Transverse colon (tissue), 4 donors: ENCODE measurements around the gene CD40. TPM values are rescaled to one million over a fixed set of nuclear protein-coding genes. Genes with fewer than 3 reads are reported as not detected.

Experiments used
- DNase-seq: peaks from one replicate; pipeline ENCODE4 v3.0.0-alpha.2; 2019
- H3K27ac ChIP-seq, 4 donors: fragments of 200-600 bp; sonication (generic); 2 replicates each; pipeline ENCODE4 v1.5.1; 2016 to 2018; ENCODE audit warnings: inconsistent platforms in 4 of 4
- H3K27me3 ChIP-seq: fragments of 200-600 bp; sonication (generic); 2 replicates; pipeline ENCODE4 v1.5.1; 2017; ENCODE audit warnings: inconsistent platforms
- H3K36me3 ChIP-seq, 4 donors: fragments of 200-600 bp; sonication (generic); 2 replicates each; pipeline ENCODE4 v1.5.1; 2017 to 2019; ENCODE audit warnings: inconsistent platforms in 4 of 4
- H3K4me1 ChIP-seq, 4 donors: fragments of 200-600 bp; sonication (generic); 2 replicates each; pipeline ENCODE4 v1.5.1; 2017 to 2020; ENCODE audit warnings: inconsistent platforms in 4 of 4
- H3K4me3 ChIP-seq, 4 donors: fragments of 200-600 bp; sonication (generic); 1 replicate in 1 of 4; 2 replicates in 3 of 4; pipeline versions ENCODE4 v1.5.1 to v1.6.1; 2017 to 2019; ENCODE audit warnings: inconsistent platforms in 4 of 4
- H3K9me3 ChIP-seq, 2 donors: fragments of 200-600 bp; sonication (generic); 2 replicates each; pipeline ENCODE4 v1.5.1; 2017 to 2019; ENCODE audit warnings: inconsistent platforms in 2 of 2
- EP300 ChIP-seq: sonication (generic); formaldehyde crosslinking; IDR thresholded peaks from one replicate; pipeline ENCODE4 v1.6.1; 2017; ENCODE audit warnings: antibody characterized with exemption, low read depth
- POLR2A ChIP-seq: fragments of 450-650 bp; IDR thresholded peaks from one replicate; pipeline ENCODE4 v1.6.1; 2016; ENCODE audit warnings: antibody characterized with exemption, mild to moderate bottlenecking, moderate library complexity
- POLR2AphosphoS5 ChIP-seq, 3 donors: sonication (generic); formaldehyde crosslinking; IDR thresholded peaks; one replicate each; pipeline ENCODE4 v1.6.1; 2016; ENCODE audit warnings: antibody characterized with exemption in 3 of 3
- WGBS, 2 donors: methylation state at CpG; one replicate each; pipeline ENCODE4 v1.1.5; 2018; ENCODE audit warnings: low coverage in 1 of 2; 5-methylcytosine and 5-hydroxymethylcytosine counted together
- in situ Hi-C, 4 donors: fragments of 200-750 bp; cut with MboI; loops; one replicate each; pipeline versions ENCODE4 v1.15.0 to v1.15.1; 2017; ENCODE audit warnings: low sequenced_read_pairs in 3 of 4, low pct_ligation_motif_present in 1 of 4, low pct_unique_long_range_greater_than_20kb in 1 of 4
- intact Hi-C: fragments of 100-400 bp; cut with DNase I; formaldehyde crosslinking; loops from one replicate; pipeline ENCODE4 v1.15.1; 2023; ENCODE audit warnings: low total_unique reads
- total RNA-seq, 4 donors: library from RNA; depleted of rRNA; stranded (reverse); fragments of >200 nt; gene quantifications; one replicate each; pipeline ENCODE4 v1.1.0, GENCODE V29; 2016
- TF ChIP-seq, protein P1 (sequence below), 5 experiments: fragments of 200-600 bp in 3 of 5; fragments of 450-650 bp in 2 of 5; sonication (generic) in 3 of 5; IDR thresholded peaks; 1 replicate in 2 of 5; 2 replicates in 3 of 5; pipeline ENCODE4 v1.5.1; 2016 to 2017; ENCODE audit warnings: antibody characterized with exemption in 5 of 5, inconsistent platforms in 3 of 5, mild to moderate bottlenecking in 2 of 5, moderate library complexity in 1 of 5

CD40 gene
- total RNA-seq, 4 donors from 2014 or later, result 2.5 to 11.6 (median 3.5) TPM

GRCh38 chr20:46174469-46175126 is 56.5 kb downstream of the CD40 start:
- intact Hi-C loops, result loop anchor here (5.0 kb wide), 1 partner anchor 152 kb away; no protein-coding TSS in a partner anchor
- peak; percentile 74 for DNase-seq
- 28% methylated on average over 25 of the region's 77 CpGs; no CpG with 5 or more reads in 1 of the 2 donors for WGBS, 2 donors
- H3K27me3 ChIP-seq, result peaks cover 57% of the 10 kb centered on the region
- H3K4me3 ChIP-seq, result no peak overlapping the region
- H3K4me1 ChIP-seq, result no peaks in the 10 kb centered on the region
- H3K27ac ChIP-seq, result no peak overlapping the region
- in situ Hi-C loops, result loop anchor here in 2 of 4 donors (5.0 to 10.0 kb wide), 2 partner anchors 152 to 160 kb away; no protein-coding TSS in a partner anchor
- TF ChIP-seq EP300, result no peak
- TF ChIP-seq, protein P1, sequence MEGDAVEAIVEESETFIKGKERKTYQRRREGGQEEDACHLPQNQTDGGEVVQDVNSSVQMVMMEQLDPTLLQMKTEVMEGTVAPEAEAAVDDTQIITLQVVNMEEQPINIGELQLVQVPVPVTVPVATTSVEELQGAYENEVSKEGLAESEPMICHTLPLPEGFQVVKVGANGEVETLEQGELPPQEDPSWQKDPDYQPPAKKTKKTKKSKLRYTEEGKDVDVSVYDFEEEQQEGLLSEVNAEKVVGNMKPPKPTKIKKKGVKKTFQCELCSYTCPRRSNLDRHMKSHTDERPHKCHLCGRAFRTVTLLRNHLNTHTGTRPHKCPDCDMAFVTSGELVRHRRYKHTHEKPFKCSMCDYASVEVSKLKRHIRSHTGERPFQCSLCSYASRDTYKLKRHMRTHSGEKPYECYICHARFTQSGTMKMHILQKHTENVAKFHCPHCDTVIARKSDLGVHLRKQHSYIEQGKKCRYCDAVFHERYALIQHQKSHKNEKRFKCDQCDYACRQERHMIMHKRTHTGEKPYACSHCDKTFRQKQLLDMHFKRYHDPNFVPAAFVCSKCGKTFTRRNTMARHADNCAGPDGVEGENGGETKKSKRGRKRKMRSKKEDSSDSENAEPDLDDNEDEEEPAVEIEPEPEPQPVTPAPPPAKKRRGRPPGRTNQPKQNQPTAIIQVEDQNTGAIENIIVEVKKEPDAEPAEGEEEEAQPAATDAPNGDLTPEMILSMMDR (IDR thresholded peaks at IDR 0.05), result peak; percentile 29 to 60 (median 53)
- H3K36me3 ChIP-seq, result no peaks in the 10 kb centered on the region
- no peaks in the 10 kb centered on the region for H3K9me3 ChIP-seq

GRCh38 chr20:46175127-46175494 is 57.0 kb downstream of the CD40 start:
- Histone ChIP-seq H3K27me3 (peaks cover 61% of the 10 kb centered on the region), H3K4me1 (no peaks in the 10 kb centered on the region), H3K27ac (no peak overlapping the region), H3K9me3 (no peaks in the 10 kb centered on the region), H3K36me3 (no peaks in the 10 kb centered on the region), H3K4me3 (no peak overlapping the region)
- TF ChIP-seq EP300 (no peak), POLR2AphosphoS5 (IDR thresholded peaks at IDR 0.05) (no peak), POLR2A (no peak)
- TF ChIP-seq, protein P1 (IDR thresholded peaks at IDR 0.05), result no peak
- 89% methylated on average over 3 of the region's 4 CpGs; no CpG with 5 or more reads in 1 of the 2 donors for WGBS, 2 donors
- intact Hi-C loops (no loop called here), in situ Hi-C loops (loop anchor here in 2 of 4 donors (5.0 to 10.0 kb wide), 2 partner anchors 153 to 160 kb away; no protein-coding TSS in a partner anchor)
- DNase-seq, result no peak

GRCh38 chr20:46176739-46177378 is 58.7 kb downstream of the CD40 start:
- Histone ChIP-seq H3K4me3 (no peak overlapping the region), H3K36me3 (no peaks in the 10 kb centered on the region), H3K27ac (no peak overlapping the region), H3K27me3 (peaks cover 76% of the 10 kb centered on the region), H3K9me3 (no peaks in the 10 kb centered on the region), H3K4me1 (no peaks in the 10 kb centered on the region)
- in situ Hi-C loops, result loop anchor here in 2 of 4 donors (5.0 to 10.0 kb wide), 2 partner anchors 155 to 162 kb away; no protein-coding TSS in a partner anchor
- WGBS, 2 donors, result 64% methylated on average over 13 of the region's 13 CpGs; no CpG with 5 or more reads in 1 of the 2 donors
- no peak for DNase-seq
- TF ChIP-seq, protein P1 (IDR thresholded peaks at IDR 0.05), result no peak
- no peak for TF ChIP-seq POLR2A
- TF ChIP-seq EP300, result no peak
- no peak for TF ChIP-seq POLR2AphosphoS5 (IDR thresholded peaks at IDR 0.05)
- intact Hi-C loops, result no loop called here

DNA sequence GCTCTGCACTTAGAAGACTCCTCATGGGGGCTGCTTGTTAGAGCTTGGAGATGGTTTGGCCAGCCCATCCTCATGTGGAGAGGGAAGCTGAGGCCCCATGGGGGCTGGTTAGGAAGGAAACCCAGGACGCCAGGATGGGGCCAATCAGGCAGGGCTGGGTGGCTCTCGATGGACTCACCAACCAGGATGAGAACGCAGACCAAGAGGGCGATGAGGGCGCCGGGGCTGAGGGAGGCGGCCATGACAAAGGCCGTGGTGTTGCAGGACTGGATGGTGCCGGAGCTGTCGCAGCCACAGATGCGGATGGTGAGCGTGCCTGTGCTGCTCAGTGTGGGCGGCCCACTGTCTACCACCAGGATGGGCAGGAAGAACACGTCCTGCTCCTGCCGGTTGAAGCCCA is 59.7 kb downstream of the CD40 start:
- H3K27me3 ChIP-seq, result peaks cover 70% of the 10 kb centered on the region
- no peaks in the 10 kb centered on the region for H3K36me3 ChIP-seq
- intact Hi-C loops, result no loop called here
- H3K27ac ChIP-seq, result no peak overlapping the region
- 87% methylated on average over 12 of the region's 15 CpGs; no CpG with 5 or more reads in 1 of the 2 donors for WGBS, 2 donors
- no peak for DNase-seq
- no peak for TF ChIP-seq EP300
- TF ChIP-seq, protein P1 (IDR thresholded peaks at IDR 0.05), result no peak
- TF ChIP-seq POLR2A, result no peak
- TF ChIP-seq POLR2AphosphoS5 (IDR thresholded peaks at IDR 0.05), result no peak
- H3K9me3 ChIP-seq, result no peaks in the 10 kb centered on the region
- in situ Hi-C loops, result loop anchor here in 2 of 4 donors (5.0 to 10.0 kb wide), 2 partner anchors 155 to 163 kb away; no protein-coding TSS in a partner anchor
- no peak overlapping the region for H3K4me3 ChIP-seq
- no peaks in the 10 kb centered on the region for H3K4me1 ChIP-seq
